ENCODE results near the gene STOML1. TPM values are rescaled to one million over a fixed set of nuclear protein-coding genes. Genes with fewer than 3 reads are reported as not detected.
A peak's percentile ranks its signal among the peaks of the same experiment; 100 is the strongest.

The STOML1 gene
- 15.3 TPM for total RNA-seq

- peak; percentile 90 to 97 (median 94) for TF ChIP-seq CTCF (IDR thresholded peaks at IDR 0.05)
- peak within 1 kb of the TSS; percentile 90 for H3K27ac ChIP-seq
- H3K4me1 ChIP-seq, result peaks cover 13 to 51% of the 10 kb centered on the region in 2 donors
- no peaks in the 10 kb centered on the region for H3K9me3 ChIP-seq
- no peaks in the 10 kb centered on the region for H3K27me3 ChIP-seq
- peak within 1 kb of the TSS; percentile 83 to 85 for H3K4me3 ChIP-seq
- DNase-seq (ENCODE audit: low spot score in 2 of 2), result peak; percentile 71 to 96
- intact Hi-C loops (cut with DNase I), result loop anchor here (1.0 to 5.0 kb wide), 4 partner anchors 9 to 470 kb away; partner anchors contain the start of gene UBL7
- H3K36me3 ChIP-seq, result peaks cover 0 to 13% of the 10 kb centered on the region in 2 donors
These were observed at the start of gene STOML1 for GRCh38 chr15:73991726-73992593. STOML1 (minus strand) TSS chr15:73992295; CDS start chr15:73992223, 72 bp downstream.

- Histone ChIP-seq H3K4me3 (no peak overlapping the region), H3K36me3 (peaks cover 10 to 39% of the 10 kb centered on the region in 2 donors), H3K9me3 (no peaks in the 10 kb centered on the region), H3K27me3 (no peaks in the 10 kb centered on the region), H3K4me1 (peaks cover 16 to 25% of the 10 kb centered on the region in 2 donors), H3K27ac (peak overlapping the region; percentile 63 to 88)
- TF ChIP-seq CTCF (IDR thresholded peaks at IDR 0.05), result no peak
- intact Hi-C loops (cut with DNase I), result no loop called here
- peak in 1 of 2 donors; percentile 63 for DNase-seq (ENCODE audit: low spot score in 2 of 2)
These were observed 49.2 kb upstream of the STOML1 start for GRCh38 chr15:74041311-74041756.

- Histone ChIP-seq H3K9me3 (no peaks in the 10 kb centered on the region), H3K27me3 (no peaks in the 10 kb centered on the region), H3K4me3 (no peak overlapping the region), H3K4me1 (peaks cover 16 to 25% of the 10 kb centered on the region in 2 donors), H3K27ac (peak overlapping the region; percentile 63 to 88), H3K36me3 (peaks cover 13 to 49% of the 10 kb centered on the region in 2 donors)
- DNase-seq (ENCODE audit: low spot score in 2 of 2), result peak in 1 of 2 donors; percentile 90
- intact Hi-C loops (cut with DNase I), result no loop called here
- no peak for TF ChIP-seq CTCF (IDR thresholded peaks at IDR 0.05)
These were observed 48.2 kb upstream of the STOML1 start for GRCh38 chr15:74040109-74040850.

- H3K27me3 ChIP-seq, result no peaks in the 10 kb centered on the region
- intact Hi-C loops (cut with DNase I), result no loop called here
- H3K27ac ChIP-seq, result peak overlapping the region; percentile 63 to 88
- H3K36me3 ChIP-seq, result peaks cover 20 to 53% of the 10 kb centered on the region in 2 donors
- no peak for DNase-seq (ENCODE audit: low spot score in 2 of 2)
- H3K9me3 ChIP-seq, result no peaks in the 10 kb centered on the region
- H3K4me1 ChIP-seq, result peaks cover 16 to 25% of the 10 kb centered on the region in 2 donors
- no peak overlapping the region for H3K4me3 ChIP-seq
- no peak for TF ChIP-seq CTCF (IDR thresholded peaks at IDR 0.05)
These were observed 47.5 kb upstream of the STOML1 start for GRCh38 chr15:74039656-74040010.

- H3K4me3 ChIP-seq, result no peak overlapping the region
- H3K27ac ChIP-seq, result peak overlapping the region; percentile 63 to 88
- peak in 1 of 2 donors; percentile 66 for DNase-seq (ENCODE audit: low spot score in 2 of 2)
- H3K36me3 ChIP-seq, result peaks cover 26 to 54% of the 10 kb centered on the region in 2 donors
- H3K9me3 ChIP-seq, result no peaks in the 10 kb centered on the region
- peaks cover 16 to 25% of the 10 kb centered on the region in 2 donors for H3K4me1 ChIP-seq
- no peaks in the 10 kb centered on the region for H3K27me3 ChIP-seq
- no peak for TF ChIP-seq CTCF (IDR thresholded peaks at IDR 0.05)
- intact Hi-C loops (cut with DNase I), result no loop called here
These were observed 46.9 kb upstream of the STOML1 start for GRCh38 chr15:74038707-74039655.
